A673 (cell line): ENCODE measurements around the gene JOSD2.

ENCODE experiments used
- EZH2 ChIP-seq: fragments of 200-600 bp; sonication (generic); IDR thresholded peaks from 2 replicates; pipeline ENCODE4 v1.6.1; 2017; ENCODE audit warnings: borderline replicate concordance, low read depth, mild to moderate bottlenecking, mixed read lengths, antibody characterized with exemption, low read length; ENCODE audit not compliant: poor library complexity, severe bottlenecking
- TF ChIP-seq, protein P1 (sequence below): fragments of 300-800, 200-600 bp; sonication (generic); conservative IDR thresholded peaks from 2 replicates; pipeline ENCODE4 v1.5.1; 2017; ENCODE audit warnings: low read depth, mild to moderate bottlenecking, antibody characterized with exemption, low read length, moderate library complexity, mixed read lengths

DNA sequence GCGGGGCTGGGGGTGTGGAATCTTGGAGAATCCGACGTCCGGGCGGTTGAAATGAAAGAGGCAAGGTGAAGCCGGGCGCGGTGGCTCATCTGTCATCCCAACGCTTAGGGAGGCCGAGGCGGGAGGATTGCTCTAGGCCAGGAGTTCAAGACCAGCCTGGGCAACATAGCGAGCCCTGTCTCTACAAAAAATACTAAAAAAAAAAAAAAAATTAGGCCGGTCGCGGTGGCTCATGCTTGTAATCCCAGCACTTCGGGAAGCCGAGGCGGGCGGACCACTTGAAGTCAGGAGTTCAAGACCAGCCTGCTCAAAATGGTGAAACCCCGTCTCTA is 34.1 kb downstream of the JOSD2 start:
- TF ChIP-seq, protein P1, sequence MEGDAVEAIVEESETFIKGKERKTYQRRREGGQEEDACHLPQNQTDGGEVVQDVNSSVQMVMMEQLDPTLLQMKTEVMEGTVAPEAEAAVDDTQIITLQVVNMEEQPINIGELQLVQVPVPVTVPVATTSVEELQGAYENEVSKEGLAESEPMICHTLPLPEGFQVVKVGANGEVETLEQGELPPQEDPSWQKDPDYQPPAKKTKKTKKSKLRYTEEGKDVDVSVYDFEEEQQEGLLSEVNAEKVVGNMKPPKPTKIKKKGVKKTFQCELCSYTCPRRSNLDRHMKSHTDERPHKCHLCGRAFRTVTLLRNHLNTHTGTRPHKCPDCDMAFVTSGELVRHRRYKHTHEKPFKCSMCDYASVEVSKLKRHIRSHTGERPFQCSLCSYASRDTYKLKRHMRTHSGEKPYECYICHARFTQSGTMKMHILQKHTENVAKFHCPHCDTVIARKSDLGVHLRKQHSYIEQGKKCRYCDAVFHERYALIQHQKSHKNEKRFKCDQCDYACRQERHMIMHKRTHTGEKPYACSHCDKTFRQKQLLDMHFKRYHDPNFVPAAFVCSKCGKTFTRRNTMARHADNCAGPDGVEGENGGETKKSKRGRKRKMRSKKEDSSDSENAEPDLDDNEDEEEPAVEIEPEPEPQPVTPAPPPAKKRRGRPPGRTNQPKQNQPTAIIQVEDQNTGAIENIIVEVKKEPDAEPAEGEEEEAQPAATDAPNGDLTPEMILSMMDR: no peak
- no peak for TF ChIP-seq EZH2
